K562 (cell line): ENCODE measurements around the gene FHDC1. TPM values are rescaled to one million over a fixed set of nuclear protein-coding genes. Genes with fewer than 3 reads are reported as not detected.

Experiments
- ATAC-seq: fragments of 200-7000 bp; cut with Tn5 transposase; 3 replicates; pipeline ENCODE4 v1.9.1; 2020; ENCODE audit warnings: moderate library complexity
- BruUV-seq: library from RNA; stranded (reverse); fragments of 400-500 nt; replicated peaks from 2 replicates; lab custom pipeline; 2021; lab: Mats Ljungman, UMichigan
- CTCF ChIA-PET: fragments of 300-600 bp; formaldehyde crosslinking; extraction: SDS; loops from one replicate; lab custom pipeline; 2021; ENCODE audit warnings: low intra/inter-chr PET ratio; lab: Yijun Ruan, JAX
- POLR2A ChIA-PET: fragments of 300-600, 350-650 bp; sonication (Branson Sonifier 250); formaldehyde crosslinking; extraction: SDS; loops from one replicate; lab custom pipeline; 2021; ENCODE audit warnings: antibody characterized with exemption, inconsistent platforms; lab: Yijun Ruan, JAX
- DNase-seq, 4 experiments: peaks; one replicate each; pipeline versions ENCODE4 v3.0.0 to v3.0.0-alpha.2; 2011 to 2018; ENCODE audit warnings: low spot score in 3 of 4, mixed read lengths in 3 of 4; ENCODE audit errors: extremely low read depth in 1 of 4
- FAIRE-seq: peaks from 2 replicates; lab custom pipeline; 2011; peaks lifted over from hg19 to GRCh38; lab: Jason Lieb, UNC
- H2AFZ ChIP-seq: 2 replicates; pipeline ENCODE4 v1.6.0; 2011; ENCODE audit warnings: low read depth, low read length, control low read depth, inconsistent platforms
- H3K27ac ChIP-seq: fragments of 200-600 bp; 3 replicates; pipeline ENCODE4 v1.8.0; 2011; ENCODE audit warnings: low read depth, mild to moderate bottlenecking, control low read depth, inconsistent platforms, low read length, moderate library complexity, mixed read lengths; ENCODE audit errors: extremely low read depth
- H3K27me3 ChIP-seq, 2 experiments: fragments of 300-600 bp in 1 of 2; 2 replicates in 1 of 2; 3 replicates in 1 of 2; pipeline versions ENCODE4 v1.6.0 to v1.8.0; 2011; ENCODE audit warnings: inconsistent platforms in 2 of 2, low read length in 2 of 2, mild to moderate bottlenecking in 1 of 2, mixed read lengths in 1 of 2, moderate library complexity in 1 of 2; ENCODE audit not compliant: control insufficient read depth in 2 of 2, insufficient read depth in 2 of 2
- H3K36me3 ChIP-seq: fragments of 300-600 bp; 3 replicates; pipeline ENCODE4 v1.8.0; 2011; ENCODE audit warnings: mild to moderate bottlenecking, low read length, inconsistent platforms; ENCODE audit not compliant: control insufficient read depth, insufficient read depth
- H3K4me1 ChIP-seq, 2 experiments: fragments of 200-600 bp in 1 of 2; replicated peaks in 1 of 2; 2 replicates in 1 of 2; 3 replicates in 1 of 2; pipeline versions ENCODE4 v1.5.1 to v1.8.0; 2011; ENCODE audit warnings: inconsistent platforms in 2 of 2, low read length in 2 of 2, mild to moderate bottlenecking in 1 of 2, mixed read lengths in 1 of 2, moderate library complexity in 1 of 2; ENCODE audit not compliant: control insufficient read depth in 2 of 2, insufficient read depth in 2 of 2
- H3K4me2 ChIP-seq: 2 replicates; pipeline ENCODE4 v1.6.1; 2011; ENCODE audit warnings: low read length, control low read depth, inconsistent platforms, mixed read lengths; ENCODE audit not compliant: insufficient read depth
- H3K4me3 ChIP-seq: fragments of 200-600 bp; sonication (generic), shearing (Covaris generic); 2 replicates; pipeline ENCODE4 v1.5.1; 2016; ENCODE audit warnings: control low read depth, inconsistent platforms
- H3K79me2 ChIP-seq: fragments of 200-600 bp; 3 replicates; pipeline ENCODE4 v1.8.0; 2011; ENCODE audit warnings: low read length, inconsistent platforms; ENCODE audit not compliant: control insufficient read depth, insufficient read depth
- H3K9ac ChIP-seq, 2 experiments: 2 replicates each; pipeline versions ENCODE4 v1.6.0 to v1.6.1; 2011; ENCODE audit warnings: low read depth in 2 of 2, low read length in 2 of 2, control low read depth in 1 of 2, inconsistent platforms in 1 of 2, mild to moderate bottlenecking in 1 of 2, mixed read lengths in 1 of 2; ENCODE audit not compliant: insufficient read depth in 1 of 2
- H3K9me1 ChIP-seq: one replicate; pipeline ENCODE4 v1.6.0; 2011; ENCODE audit warnings: inconsistent platforms, mild to moderate bottlenecking, low read length, moderate library complexity; ENCODE audit not compliant: control insufficient read depth, insufficient read depth
- H3K9me3 ChIP-seq: replicated peaks from 2 replicates; pipeline ENCODE4 v1.5.1; 2011; ENCODE audit warnings: low read depth, low read length, inconsistent platforms; ENCODE audit not compliant: control insufficient read depth, insufficient read depth
- H4K20me1 ChIP-seq: replicated peaks from 2 replicates; pipeline ENCODE4 v1.6.1; 2011; ENCODE audit warnings: low read length, inconsistent platforms, mixed read lengths; ENCODE audit not compliant: control insufficient read depth, insufficient read depth
- CTBP1 ChIP-seq: fragments of 450-650 bp; IDR thresholded peaks from 2 replicates; pipeline ENCODE4 v1.6.1; 2016; ENCODE audit warnings: borderline replicate concordance
- HLTF ChIP-seq: fragments of 450-650 bp; IDR thresholded peaks from 2 replicates; pipeline ENCODE4 v1.6.1; 2016
- PHF20 ChIP-seq: fragments of 450-650 bp; IDR thresholded peaks from 2 replicates; pipeline ENCODE4 v1.6.1; 2018; ENCODE audit not compliant: partially characterized antibody
- POLR2A ChIP-seq: fragments of 450-650 bp; conservative IDR thresholded peaks from 2 replicates; pipeline ENCODE4 v1.6.1; 2016
- RBM34 ChIP-seq: fragments of 200-400 bp; formaldehyde crosslinking; IDR thresholded peaks from 2 replicates; pipeline ENCODE4 v1.6.1; 2018; ENCODE audit warnings: low read length, borderline replicate concordance; ENCODE audit not compliant: insufficient read depth
- ZHX1 ChIP-seq: fragments of 150-350 bp; conservative IDR thresholded peaks from 2 replicates; pipeline ENCODE4 v1.6.1; 2014; ENCODE audit warnings: low read length
- ZNF121 ChIP-seq: sonication (generic); formaldehyde crosslinking; conservative IDR thresholded peaks from 2 replicates; pipeline ENCODE4 v1.8.0; 2022; ENCODE audit warnings: missing genetic modification reagents
- ZNF146 ChIP-seq: IDR thresholded peaks from one replicate; pipeline ENCODE4 v1.6.1; 2018; ENCODE audit warnings: missing compliant biosample characterization; ENCODE audit not compliant: unreplicated experiment
- ZNF165 ChIP-seq: fragments of 250-450 bp; sonication (Bioruptor Pico); IDR thresholded peaks from 2 replicates; pipeline ENCODE4 v1.4.0; 2020; ENCODE audit warnings: borderline replicate concordance
- WGBS: fragments of 100-300 bp; shearing (Covaris generic); methylation state at CpG from one replicate; pipeline ENCODE4 v1.1.6; 2016; ENCODE audit warnings: low coverage, mixed read lengths; ENCODE audit not compliant: insufficient coverage; ENCODE audit errors: missing lambda C conversion rate; 5-methylcytosine and 5-hydroxymethylcytosine counted together
- in situ Hi-C: fragments of 300-500 bp; cut with MboI; formaldehyde crosslinking; loops from 4 replicates; pipeline ENCODE4 v1.15.0; 2018; ENCODE audit warnings: inconsistent platforms, mixed read lengths
- intact Hi-C: fragments of 100-400 bp; cut with micrococcal nuclease; formaldehyde crosslinking; loops from 2 replicates; pipeline ENCODE4 v1.14.2; 2022
- polyA plus RNA-seq, 8 experiments: library from polyadenylated mRNA; depleted of rRNA in 4 of 8; stranded (reverse) in 5 of 8; unstranded in 3 of 8; fragments of >200 nt; fragmentation: Nextera tagmentation in 2 of 8; fragmentation: Illumina TruSeq in 1 of 8; extraction: Ambion mirVana in 2 of 8; extraction: Trizol in 1 of 8; gene quantifications; 2 replicates each; pipeline versions ENCODE4 v1.2.1 to v1.2.3, GENCODE V29; 2011 to 2014; ENCODE audit warnings: inconsistent platforms in 1 of 8, missing spikeins in 1 of 8
- total RNA-seq, 7 experiments: library from RNA; depleted of rRNA in 6 of 7; stranded (reverse); fragments of >200 nt in 6 of 7; fragmentation: Illumina TruSeq in 2 of 7; extraction: Trizol in 2 of 7; gene quantifications; 2 replicates each; pipeline versions ENCODE4 v1.2.1 to v1.2.3, GENCODE V29; 2011 to 2021; ENCODE audit warnings: low replicate concordance in 1 of 7

FHDC1 gene
- total and polyA plus RNA-seq, 9 of the 15 experiments (the other 6 are each of a cell fraction or from before 2014, with no cell fraction given) = 0.01 to 0.43 (median 0.07) TPM

- TF ChIP-seq RBM34 = no peak
- TF ChIP-seq CTBP1 = no peak
- TF ChIP-seq PHF20 = no peak
- no peak for TF ChIP-seq POLR2A
- no peak for TF ChIP-seq ZNF165 (CRISPR knock-in tag)
- no peak for TF ChIP-seq ZNF146 (CRISPR knock-in tag)
- TF ChIP-seq HLTF = no peak
Observed at GRCh38 chr4:152996672-152997071, 60.5 kb downstream of the FHDC1 start (continued).

GRCh38 chr4:152997288-152997687, 61.2 kb downstream of the FHDC1 start:
- in situ Hi-C loops = no loop called here
- no peaks in the 10 kb centered on the region for H3K36me3 ChIP-seq
- POLR2A ChIA-PET = no interaction called here
- peaks cover 30 to 76% of the 10 kb centered on the region in 2 experiments for H3K27me3 ChIP-seq
- H3K27ac ChIP-seq = no peak overlapping the region
- no peak overlapping the region for H3K4me2 ChIP-seq
- no peaks in the 10 kb centered on the region for H3K79me2 ChIP-seq
- no peak overlapping the region for H3K9ac ChIP-seq
- H2AFZ ChIP-seq = no peak overlapping the region
- intact Hi-C loops = no loop called here
- FAIRE-seq (no peak), ATAC-seq (0 out of 3 replicates have a peak, but pooled peaks have one; percentile 32), DNase-seq (no peak)
- no peaks in the 10 kb centered on the region for H3K9me1 ChIP-seq
- H3K4me1 ChIP-seq = no peaks in the 10 kb centered on the region
- no peaks in the 10 kb centered on the region for H3K9me3 ChIP-seq
- TF ChIP-seq ZNF121 (CRISPR knock-in tag) (peak; percentile 53), ZHX1 (no peak)
- H4K20me1 ChIP-seq = no peaks in the 10 kb centered on the region
- H3K4me3 ChIP-seq = no peak overlapping the region
- CTCF ChIA-PET = no interaction called here
- BruUV-seq = no TSS peak
- WGBS = 1% methylated on average over 5 of the region's 5 CpGs
